Measurements from ENCODE around the gene ABHD11.
A peak's percentile ranks its signal among the peaks of the same experiment; 100 is the strongest.

Gene ABHD11

DNA sequence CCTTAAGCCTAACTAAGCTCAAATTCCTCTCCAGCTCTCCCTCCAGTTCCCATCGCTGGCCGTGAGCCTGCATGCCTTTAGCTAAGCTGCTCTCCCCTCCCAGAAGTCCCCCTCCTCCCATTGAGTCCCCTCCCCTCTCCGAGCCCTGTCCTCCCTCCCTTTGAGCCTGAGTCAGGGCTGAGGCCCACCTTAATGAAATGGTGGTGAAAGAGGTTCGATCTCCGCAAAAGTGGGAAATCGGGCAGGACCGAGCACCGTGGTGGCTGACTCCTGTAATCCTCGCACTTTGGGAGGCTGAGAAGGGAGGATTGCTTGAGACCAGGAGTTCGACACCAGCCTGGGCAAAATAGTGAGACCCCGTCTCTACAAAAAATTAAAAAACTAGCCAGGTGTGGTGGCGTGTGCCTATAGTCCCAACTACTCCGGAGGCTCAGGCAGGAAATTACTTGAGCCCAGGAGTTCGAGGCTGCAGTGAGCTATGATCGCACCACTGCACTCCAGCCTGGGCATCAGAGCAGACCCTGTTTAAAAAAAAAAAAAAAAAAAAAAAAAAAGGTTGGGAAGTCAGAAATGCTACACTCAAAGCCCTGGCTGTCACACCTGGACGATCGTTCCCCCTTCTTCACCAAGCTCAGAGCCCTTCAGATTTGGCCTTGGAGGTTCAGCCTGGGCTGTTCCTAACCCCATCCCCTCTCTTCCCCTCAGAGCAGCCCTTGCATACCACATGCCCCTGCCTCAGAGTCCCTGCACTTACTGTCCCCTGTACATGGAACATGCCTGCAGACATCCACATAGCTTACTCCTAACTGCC, 32.5 kb upstream of the ABHD11 start:
- no peak for TF ChIP-seq ZFX (IDR thresholded peaks at IDR 0.05)
- TF ChIP-seq, protein P1, sequence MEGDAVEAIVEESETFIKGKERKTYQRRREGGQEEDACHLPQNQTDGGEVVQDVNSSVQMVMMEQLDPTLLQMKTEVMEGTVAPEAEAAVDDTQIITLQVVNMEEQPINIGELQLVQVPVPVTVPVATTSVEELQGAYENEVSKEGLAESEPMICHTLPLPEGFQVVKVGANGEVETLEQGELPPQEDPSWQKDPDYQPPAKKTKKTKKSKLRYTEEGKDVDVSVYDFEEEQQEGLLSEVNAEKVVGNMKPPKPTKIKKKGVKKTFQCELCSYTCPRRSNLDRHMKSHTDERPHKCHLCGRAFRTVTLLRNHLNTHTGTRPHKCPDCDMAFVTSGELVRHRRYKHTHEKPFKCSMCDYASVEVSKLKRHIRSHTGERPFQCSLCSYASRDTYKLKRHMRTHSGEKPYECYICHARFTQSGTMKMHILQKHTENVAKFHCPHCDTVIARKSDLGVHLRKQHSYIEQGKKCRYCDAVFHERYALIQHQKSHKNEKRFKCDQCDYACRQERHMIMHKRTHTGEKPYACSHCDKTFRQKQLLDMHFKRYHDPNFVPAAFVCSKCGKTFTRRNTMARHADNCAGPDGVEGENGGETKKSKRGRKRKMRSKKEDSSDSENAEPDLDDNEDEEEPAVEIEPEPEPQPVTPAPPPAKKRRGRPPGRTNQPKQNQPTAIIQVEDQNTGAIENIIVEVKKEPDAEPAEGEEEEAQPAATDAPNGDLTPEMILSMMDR (conservative IDR thresholded peaks at IDR 0.05): no peak
- peak overlapping the region; percentile 85 for H3K27ac ChIP-seq

- peak within 1 kb of the TSS; percentile 85 for H3K27ac ChIP-seq
- TF ChIP-seq ZFX (IDR thresholded peaks at IDR 0.05): peak; percentile 95; the same call in 1 of the 2 replicates
- TF ChIP-seq, protein P1 (conservative IDR thresholded peaks at IDR 0.05): no peak
These were observed 31.6 kb upstream of the ABHD11 start, which contains the start of gene CLDN3 for GRCh38 chr7:73770002-73770859. TSS of gene CLDN3 (minus strand) at chr7:73770270. CDS start at chr7:73770049, 221 bp downstream.

- TF ChIP-seq, protein P1 (conservative IDR thresholded peaks at IDR 0.05): no peak
- no peak for TF ChIP-seq ZFX (IDR thresholded peaks at IDR 0.05)
- H3K27ac ChIP-seq: peak overlapping the region; percentile 85
These were observed 30.9 kb upstream of the ABHD11 start for GRCh38 chr7:73769481-73770001.

DNA sequence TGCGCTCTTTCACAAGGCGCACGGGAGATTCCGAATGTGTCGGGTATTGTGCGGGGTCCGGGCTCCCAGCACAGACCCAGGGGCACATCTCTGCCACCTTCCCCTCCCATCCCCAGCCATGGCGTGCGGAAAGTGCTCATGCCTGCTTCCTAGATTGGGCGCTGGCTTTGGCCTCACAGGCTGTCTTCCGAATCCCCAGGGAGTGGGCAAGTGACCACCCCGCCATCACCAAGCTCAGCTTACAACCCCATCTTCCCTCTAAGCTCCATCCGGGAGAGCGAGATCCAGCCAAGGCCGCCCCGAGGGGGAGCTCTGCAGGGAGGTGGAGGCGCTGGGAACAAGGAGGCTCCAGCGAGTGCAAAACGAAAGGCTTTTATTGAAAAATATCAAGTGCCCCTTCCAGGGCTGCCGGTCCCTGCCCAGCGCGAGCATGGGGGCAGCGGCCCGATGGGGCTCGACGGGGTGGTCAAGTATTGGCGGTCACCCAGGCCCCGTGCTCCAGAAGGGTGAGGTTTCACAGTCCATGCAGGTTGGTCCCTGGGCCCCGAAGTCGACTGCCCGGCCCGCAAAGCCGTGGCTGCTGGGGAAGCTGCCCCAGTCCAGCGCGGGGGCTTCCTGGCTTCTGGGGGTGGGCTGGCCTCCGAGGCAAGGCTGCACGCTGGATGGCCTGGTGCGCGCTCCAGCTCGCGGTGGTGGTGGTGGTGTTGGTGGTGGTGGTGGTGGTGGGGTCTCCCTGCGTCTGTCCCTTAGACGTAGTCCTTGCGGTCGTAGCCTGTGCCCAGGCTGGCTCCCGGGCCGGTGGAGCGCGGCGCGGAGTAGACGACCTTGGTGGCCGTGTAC, 30.3 kb upstream of the ABHD11 start:
- H3K27ac ChIP-seq: peak overlapping the region; percentile 85
- TF ChIP-seq, protein P1 (conservative IDR thresholded peaks at IDR 0.05): no peak
- no peak for TF ChIP-seq ZFX (IDR thresholded peaks at IDR 0.05)

DNA sequence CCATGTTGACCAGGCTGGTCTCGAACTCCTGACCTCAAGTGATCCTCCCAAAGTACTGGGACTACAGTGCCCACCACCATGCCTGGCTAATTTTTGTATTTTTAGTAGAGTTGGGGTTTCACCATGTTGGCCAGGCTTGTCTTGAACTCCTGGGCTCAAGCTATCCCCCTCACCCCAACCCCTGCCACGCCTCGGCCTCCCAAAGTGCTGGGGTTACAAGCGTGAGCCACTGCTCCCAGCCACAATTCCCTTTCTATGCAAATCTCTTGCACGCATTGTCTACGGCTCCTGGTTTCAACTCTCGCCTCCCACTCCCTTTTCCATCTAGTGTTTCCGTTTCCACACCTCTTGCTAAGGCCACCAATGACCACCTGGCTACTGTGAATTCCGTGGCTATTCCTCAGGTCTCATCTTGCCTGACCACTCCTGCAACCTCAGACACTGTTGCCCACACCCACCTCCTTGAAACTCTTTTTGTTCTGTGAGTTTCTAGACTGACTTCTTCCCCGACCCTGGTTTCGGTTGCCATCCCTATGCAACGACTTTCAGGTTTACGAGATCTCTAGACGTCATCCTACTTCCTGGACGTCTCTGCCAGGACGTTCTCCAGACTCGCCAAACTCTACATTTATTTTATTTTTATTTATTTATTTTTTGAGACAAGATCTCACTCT, 28.1 kb upstream of the ABHD11 start:
- TF ChIP-seq, protein P1 (conservative IDR thresholded peaks at IDR 0.05): no peak
- TF ChIP-seq ZFX (IDR thresholded peaks at IDR 0.05): no peak
- peak overlapping the region; percentile 71 for H3K27ac ChIP-seq

GRCh38 chr7:73762659-73762999, 24.0 kb upstream of the ABHD11 start:
- no peak overlapping the region for H3K27ac ChIP-seq
- TF ChIP-seq, protein P1 (conservative IDR thresholded peaks at IDR 0.05): no peak
- TF ChIP-seq ZFX (IDR thresholded peaks at IDR 0.05): no peak

Data from C4-2B (cell line).